HCT116 (cell line): ENCODE measurements around the gene ZNF438. TPM values are rescaled to one million over a fixed set of nuclear protein-coding genes. Genes with fewer than 3 reads are reported as not detected.

Experiments
- ATAC-seq: fragments of 200-7000 bp; cut with Tn5 transposase; 2 replicates; pipeline ENCODE4 v1.9.1; 2020; ENCODE audit warnings: mild to moderate bottlenecking, moderate library complexity
- BruUV-seq: library from RNA; stranded (reverse); fragments of 400-500 nt; replicated peaks from 2 replicates; lab custom pipeline; 2021; lab: Mats Ljungman, UMichigan
- CTCF ChIA-PET: fragments of 300-600 bp; sonication (Branson Sonifier 250); formaldehyde crosslinking; loops from one replicate; lab custom pipeline; 2021; ENCODE audit warnings: antibody characterized with exemption; lab: Charles Lee
- POLR2A ChIA-PET: fragments of 300-600, 350-600 bp; sonication (Branson Sonifier 250); formaldehyde crosslinking; loops from one replicate; lab custom pipeline; 2021; ENCODE audit warnings: antibody characterized with exemption; lab: Charles Lee
- RAD21 ChIA-PET, 2 experiments: fragments of 300-600 bp; sonication (Branson Sonifier 250); formaldehyde crosslinking; loops; one replicate each; lab custom pipeline; 2023; ENCODE audit warnings: low total read pairs in 2 of 2; ENCODE audit not compliant: uncharacterized antibody in 2 of 2, unreplicated experiment in 2 of 2, low non-redundant PET in 1 of 2; lab: Charles Lee
- DNase-seq: peaks from one replicate; pipeline ENCODE4 v3.0.0-alpha.2; 2010; ENCODE audit warnings: low read depth, low spot score
- H2AFZ ChIP-seq: fragments of 200-600 bp; shearing (Covaris generic), sonication (generic); 2 replicates; pipeline ENCODE4 v1.6.1; 2017; ENCODE audit warnings: low read depth, mixed run types, mixed read lengths, antibody characterized with exemption, low read length; ENCODE audit not compliant: poor library complexity, severe bottlenecking
- H3K27ac ChIP-seq: 2 replicates; pipeline ENCODE4 v1.5.1; 2012; ENCODE audit warnings: low read depth, low read length
- H3K27me3 ChIP-seq: fragments of 200-600 bp; sonication (generic); 2 replicates; pipeline ENCODE4 v1.6.1; 2016; ENCODE audit warnings: mixed run types, low read length, mixed read lengths; ENCODE audit not compliant: insufficient read depth
- H3K36me3 ChIP-seq, 2 experiments: fragments of 200-500 bp in 1 of 2; fragments of 200-600 bp in 1 of 2; sonication (Bioruptor generic) in 1 of 2; sonication (generic) in 1 of 2; 2 replicates each; pipeline versions ENCODE4 v1.5.1 to v1.6.1; 2014 to 2016; ENCODE audit warnings: low read length in 2 of 2, inconsistent platforms in 1 of 2, mixed read lengths in 1 of 2, mixed run types in 1 of 2; ENCODE audit not compliant: insufficient read depth in 2 of 2, control insufficient read depth in 1 of 2
- H3K4me1 ChIP-seq, 2 experiments: fragments of 200-600 bp in 1 of 2; sonication (generic) in 1 of 2; 2 replicates each; pipeline versions ENCODE4 v1.5.1 to v1.6.1; 2012 to 2017; ENCODE audit warnings: low read length in 2 of 2, inconsistent platforms in 1 of 2, mild to moderate bottlenecking in 1 of 2, mixed read lengths in 1 of 2, mixed run types in 1 of 2, moderate library complexity in 1 of 2; ENCODE audit not compliant: insufficient read depth in 2 of 2, control insufficient read depth in 1 of 2
- H3K4me2 ChIP-seq: fragments of 200-600 bp; sonication (generic); 2 replicates; pipeline ENCODE4 v1.6.1; 2017; ENCODE audit warnings: mixed run types, low read length, mixed read lengths
- H3K4me3 ChIP-seq, 2 experiments: fragments of 200-600 bp in 1 of 2; sonication (generic) in 1 of 2; replicated peaks in 1 of 2; 2 replicates each; pipeline ENCODE4 v1.5.1; 2011 to 2016; ENCODE audit warnings: low read length in 2 of 2, control low read depth in 1 of 2, low read depth in 1 of 2, mild to moderate bottlenecking in 1 of 2, mixed read lengths in 1 of 2, mixed run types in 1 of 2
- H3K79me2 ChIP-seq: fragments of 200-600 bp; sonication (generic); 2 replicates; pipeline ENCODE4 v1.6.1; 2017; ENCODE audit warnings: mild to moderate bottlenecking, mixed run types, low read length, moderate library complexity, mixed read lengths; ENCODE audit not compliant: insufficient read depth
- H3K9ac ChIP-seq: fragments of 200-600 bp; sonication (generic); 2 replicates; pipeline ENCODE4 v1.6.1; 2016; ENCODE audit warnings: low read length, mixed read lengths
- H3K9me2 ChIP-seq: fragments of 200-600 bp; sonication (generic), shearing (Covaris generic); 2 replicates; pipeline ENCODE4 v1.6.1; 2017; ENCODE audit warnings: mixed run types, mild to moderate bottlenecking, moderate library complexity; ENCODE audit not compliant: insufficient read depth
- H3K9me3 ChIP-seq, 2 experiments: fragments of 200-500 bp in 1 of 2; fragments of 200-600 bp in 1 of 2; sonication (Bioruptor generic) in 1 of 2; sonication (generic) in 1 of 2; 2 replicates each; pipeline ENCODE4 v1.6.1; 2014 to 2017; ENCODE audit warnings: low read length in 2 of 2, mixed read lengths in 2 of 2, inconsistent platforms in 1 of 2, low read depth in 1 of 2, mild to moderate bottlenecking in 1 of 2, mixed run types in 1 of 2, moderate library complexity in 1 of 2; ENCODE audit not compliant: control insufficient read depth in 1 of 2, insufficient read depth in 1 of 2
- H4K20me1 ChIP-seq: fragments of 200-600 bp; sonication (generic), shearing (Covaris generic); 2 replicates; pipeline ENCODE4 v1.6.1; 2017; ENCODE audit warnings: mixed run types, mild to moderate bottlenecking, moderate library complexity; ENCODE audit not compliant: insufficient read depth
- POLR2A ChIP-seq: IDR thresholded peaks from 2 replicates; pipeline ENCODE4 v1.7.0; 2011; ENCODE audit warnings: borderline replicate concordance; ENCODE audit not compliant: insufficient read depth, insufficient read length; ENCODE audit errors: extremely low read depth
- RAD21 ChIP-seq: IDR thresholded peaks from 2 replicates; pipeline ENCODE4 v1.6.1; 2012; ENCODE audit warnings: low read depth, mild to moderate bottlenecking
- TCF7L2 ChIP-seq: IDR thresholded peaks from 2 replicates; pipeline ENCODE4 v1.7.0; 2011; ENCODE audit warnings: borderline replicate concordance, inconsistent platforms; ENCODE audit not compliant: insufficient read depth, insufficient read length; ENCODE audit errors: extremely low read depth
- ZNF274 ChIP-seq: fragments of 200-500 bp; sonication (Bioruptor generic); IDR thresholded peaks from 2 replicates; pipeline ENCODE4 v1.6.1; 2014; ENCODE audit warnings: mild to moderate bottlenecking, low read depth, low read length, inconsistent platforms
- intact Hi-C: fragments of 100-400 bp; cut with micrococcal nuclease; formaldehyde crosslinking; loops from 2 replicates; pipeline ENCODE4 v1.10.0; 2022
- total RNA-seq: library from RNA; stranded (reverse); gene quantifications from one replicate; pipeline ENCODE4 v1.2.1, GENCODE V29; 2021; ENCODE audit not compliant: unreplicated experiment
- TF ChIP-seq, protein P1 (sequence below): IDR thresholded peaks from 2 replicates; pipeline ENCODE4 v1.6.1; 2012
- TF ChIP-seq, protein P2 (sequence below), 3 experiments: fragments of 200-600 bp in 1 of 3; sonication (generic) in 1 of 3; IDR thresholded peaks in 2 of 3; conservative IDR thresholded peaks in 1 of 3; 2 replicates each; pipeline ENCODE4 v1.5.1; 2012 to 2017; ENCODE audit warnings: low read depth in 2 of 3, low read length in 2 of 3, antibody characterized with exemption in 1 of 3, borderline replicate concordance in 1 of 3, control low read depth in 1 of 3, mild to moderate bottlenecking in 1 of 3, mixed read lengths in 1 of 3, mixed run types in 1 of 3, moderate library complexity in 1 of 3; ENCODE audit not compliant: insufficient read depth in 1 of 3

Gene ZNF438
- total RNA-seq, 1 experiment from 2014 or later = 3.3 TPM

DNA sequence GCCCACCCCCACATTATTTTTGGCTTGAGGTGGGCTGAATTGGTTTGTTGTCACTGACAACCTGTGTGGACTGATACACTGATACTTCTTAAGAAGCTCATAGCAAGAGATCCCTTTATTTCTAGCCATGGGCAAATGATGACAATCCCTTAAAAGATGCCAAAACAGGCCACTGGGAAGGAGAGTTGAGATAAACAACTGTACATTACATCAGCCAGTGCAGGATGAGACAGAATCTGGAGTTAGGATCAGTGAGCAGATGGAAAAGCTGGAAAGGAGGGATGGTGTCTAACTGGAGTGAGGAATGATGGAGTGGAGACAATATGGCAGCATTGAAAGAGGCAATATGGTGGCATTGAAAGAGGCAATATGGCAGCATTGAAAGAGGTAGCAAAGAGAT, 206.2 kb downstream of the ZNF438 start:
- no peak for TF ChIP-seq ZNF274
- TF ChIP-seq, protein P1, sequence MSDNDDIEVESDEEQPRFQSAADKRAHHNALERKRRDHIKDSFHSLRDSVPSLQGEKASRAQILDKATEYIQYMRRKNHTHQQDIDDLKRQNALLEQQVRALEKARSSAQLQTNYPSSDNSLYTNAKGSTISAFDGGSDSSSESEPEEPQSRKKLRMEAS = no peak
- TF ChIP-seq, protein P2, sequence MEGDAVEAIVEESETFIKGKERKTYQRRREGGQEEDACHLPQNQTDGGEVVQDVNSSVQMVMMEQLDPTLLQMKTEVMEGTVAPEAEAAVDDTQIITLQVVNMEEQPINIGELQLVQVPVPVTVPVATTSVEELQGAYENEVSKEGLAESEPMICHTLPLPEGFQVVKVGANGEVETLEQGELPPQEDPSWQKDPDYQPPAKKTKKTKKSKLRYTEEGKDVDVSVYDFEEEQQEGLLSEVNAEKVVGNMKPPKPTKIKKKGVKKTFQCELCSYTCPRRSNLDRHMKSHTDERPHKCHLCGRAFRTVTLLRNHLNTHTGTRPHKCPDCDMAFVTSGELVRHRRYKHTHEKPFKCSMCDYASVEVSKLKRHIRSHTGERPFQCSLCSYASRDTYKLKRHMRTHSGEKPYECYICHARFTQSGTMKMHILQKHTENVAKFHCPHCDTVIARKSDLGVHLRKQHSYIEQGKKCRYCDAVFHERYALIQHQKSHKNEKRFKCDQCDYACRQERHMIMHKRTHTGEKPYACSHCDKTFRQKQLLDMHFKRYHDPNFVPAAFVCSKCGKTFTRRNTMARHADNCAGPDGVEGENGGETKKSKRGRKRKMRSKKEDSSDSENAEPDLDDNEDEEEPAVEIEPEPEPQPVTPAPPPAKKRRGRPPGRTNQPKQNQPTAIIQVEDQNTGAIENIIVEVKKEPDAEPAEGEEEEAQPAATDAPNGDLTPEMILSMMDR (IDR thresholded peaks at IDR 0.05 in 2 of 3, conservative IDR thresholded peaks at IDR 0.05 in 1 of 3; ENCODE audit: borderline replicate concordance in 1 of 3, insufficient read depth in 1 of 3, low read depth in 2 of 3, low read length in 2 of 3) = no peak
- TF ChIP-seq TCF7L2 = no peak
- TF ChIP-seq POLR2A = no peak
- TF ChIP-seq RAD21 = no peak
- Histone ChIP-seq H3K9ac (no peak overlapping the region), H3K27ac (no peak overlapping the region), H2AFZ (no peak overlapping the region), H3K4me3 (no peak overlapping the region), H4K20me1 (no peaks in the 10 kb centered on the region), H3K4me2 (no peak overlapping the region), H3K9me2 (no peaks in the 10 kb centered on the region), H3K9me3 (no peaks in the 10 kb centered on the region), H3K79me2 (no peaks in the 10 kb centered on the region), H3K27me3 (no peaks in the 10 kb centered on the region), H3K36me3 (no peaks in the 10 kb centered on the region), H3K4me1 (no peaks in the 10 kb centered on the region)
- ATAC-seq = no peak
- ChIA-PET POLR2A (no interaction called here), RAD21 (no interaction called here), CTCF (no interaction called here)
- no TSS peak for BruUV-seq
- intact Hi-C loops = no loop called here
- no peak for DNase-seq

GRCh38 chr10:30825022-30825421, 206.6 kb downstream of the ZNF438 start:
- ATAC-seq = no peak

More at GRCh38 chr10:30825022-30825421, 206.6 kb downstream of the ZNF438 start:
- Histone ChIP-seq H4K20me1 (no peaks in the 10 kb centered on the region), H3K9ac (no peak overlapping the region), H3K79me2 (no peaks in the 10 kb centered on the region), H3K36me3 (no peaks in the 10 kb centered on the region), H3K27me3 (no peaks in the 10 kb centered on the region), H3K4me1 (no peaks in the 10 kb centered on the region), H3K4me3 (no peak overlapping the region), H3K9me2 (no peaks in the 10 kb centered on the region), H2AFZ (no peak overlapping the region), H3K27ac (no peak overlapping the region), H3K9me3 (no peaks in the 10 kb centered on the region), H3K4me2 (no peak overlapping the region)
- POLR2A ChIA-PET = no interaction called here
- RAD21 ChIA-PET = no interaction called here
- CTCF ChIA-PET = no interaction called here
- TF ChIP-seq, protein P1 = no peak
- DNase-seq = no peak
- intact Hi-C loops = no loop called here
- BruUV-seq = no TSS peak
